ENCODE measurements around the gene PAPOLA. TPM values are rescaled to one million over a fixed set of nuclear protein-coding genes. Genes with fewer than 3 reads are reported as not detected.

PAPOLA gene
- total and polyA plus RNA-seq, 2 of the 4 experiments (the other 2 are of a cell fraction) = 73.8 to 128 TPM

DNA sequence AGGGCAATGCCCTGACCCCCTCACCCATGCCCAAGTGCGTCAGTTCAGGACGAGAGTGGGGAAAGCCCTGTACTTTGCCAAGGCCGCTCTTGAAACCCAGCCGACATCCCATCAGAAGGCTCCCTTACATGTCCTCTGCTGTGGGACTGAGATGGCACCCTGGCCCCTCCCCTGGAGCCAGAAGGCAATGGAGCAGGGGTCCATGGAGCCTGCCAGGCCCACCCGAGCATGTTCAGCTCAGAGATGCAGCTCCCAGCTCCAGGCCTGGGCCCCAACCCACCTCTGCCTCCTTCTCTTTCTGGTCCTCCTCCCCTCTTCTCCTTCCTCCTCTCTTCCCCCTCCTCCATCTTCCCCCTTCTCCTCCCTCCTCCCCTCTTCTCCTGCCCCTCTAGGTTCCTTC is 95.5 kb downstream of the PAPOLA start:
- Histone ChIP-seq H3K4ac (ENCODE audit: low read depth, low read length) (no peak overlapping the region), H4K5ac (ENCODE audit: low read depth, low read length) (no peak overlapping the region), H3K56ac (ENCODE audit: extremely low read depth, insufficient read depth, low read length) (no peak overlapping the region), H2BK120ac (ENCODE audit: low read depth, low read length) (no peak overlapping the region), H3K4me1 (ENCODE audit: control insufficient read depth, insufficient read depth, low read length) (peaks cover 1% of the 10 kb centered on the region; the same call in 1 of the 2 replicates), H3K9me3 (ENCODE audit: control insufficient read depth, insufficient read depth, low read length) (no peaks in the 10 kb centered on the region), H2AFZ (replicated peaks; ENCODE audit: low read length, poor library complexity) (peak overlapping the region; percentile 14), H2BK5ac (ENCODE audit: low read depth, low read length, poor library complexity, severe bottlenecking) (no peak overlapping the region), H4K8ac (ENCODE audit: low read depth in 2 of 2, low read length in 2 of 2) (no peak overlapping the region), H2AK9ac (replicated peaks; ENCODE audit: low read depth, low read length, poor library complexity) (no peak overlapping the region), H2AK5ac (ENCODE audit: low read depth, low read length) (no peak overlapping the region), H3K27ac (ENCODE audit: insufficient read depth, low read length) (no peak overlapping the region), H2BK20ac (ENCODE audit: low read depth, low read length) (no peak overlapping the region), H3K18ac (ENCODE audit: low read depth, low read length) (no peak overlapping the region), H4K20me1 (ENCODE audit: insufficient read depth, low read length) (no peaks in the 10 kb centered on the region), H4K91ac (ENCODE audit: insufficient read depth, low read depth, low read length) (no peak overlapping the region), H3K36me3 (ENCODE audit: control insufficient read depth, insufficient read depth, low read length) (no peaks in the 10 kb centered on the region), H3K23ac (ENCODE audit: low read depth, low read length) (no peak overlapping the region), H3K4me2 (ENCODE audit: low read depth, low read length) (no peak overlapping the region), H3K14ac (replicated peaks; ENCODE audit: low read depth, low read length) (no peak overlapping the region), H2BK15ac (ENCODE audit: low read depth, low read length) (no peak overlapping the region), H3K27me3 (ENCODE audit: control insufficient read depth, insufficient read depth, low read length) (peaks cover 7% of the 10 kb centered on the region; the same call in 1 of the 2 replicates), H3K9ac (ENCODE audit: low read depth, low read length) (no peak overlapping the region), H3K9me1 (ENCODE audit: insufficient read depth, low read length) (no peaks in the 10 kb centered on the region), H3K4me3 (ENCODE audit: insufficient read depth, low read depth, low read length) (no peak overlapping the region), H3K79me1 (ENCODE audit: low read depth in 1 of 2, low read length in 2 of 2) (no peaks in the 10 kb centered on the region)
- in situ Hi-C loops (cut with MboI; ENCODE audit: low sequenced_read_pairs) = no loop called here
- ChIA-PET CTCF (no interaction called here), POLR2A (ENCODE audit: unreplicated experiment) (no interaction called here)
- WGBS, 2 experiments (ENCODE audit: extremely low coverage in 2 of 2, insufficient read length in 1 of 2) = 80% methylated on average over 2 of the region's 5 CpGs; no CpG with 5 or more reads in 1 of the 2 experiments
- no peak for DNase-seq
- ATAC-seq (ENCODE audit: low read depth) = no peak
- no peak for TF ChIP-seq SMC3 (IDR thresholded peaks at IDR 0.05; ENCODE audit: low read depth, low read length)
- no peak for TF ChIP-seq POLR2A (IDR thresholded peaks at IDR 0.05; ENCODE audit: low read depth, low read length)
- TF ChIP-seq BHLHE40 (IDR thresholded peaks at IDR 0.05; ENCODE audit: low read depth, low read length) = no peak
- no peak for TF ChIP-seq RCOR1 (IDR thresholded peaks at IDR 0.05; ENCODE audit: insufficient replicate concordance, low read length)
- TF ChIP-seq NFE2L2 (IDR thresholded peaks at IDR 0.05; ENCODE audit: low read depth, low read length) = no peak
- TF ChIP-seq MAFK (IDR thresholded peaks at IDR 0.05; ENCODE audit: low read depth, low read length) = no peak
- no peak for TF ChIP-seq RFX5 (IDR thresholded peaks at IDR 0.05; ENCODE audit: low read depth, low read length)
- TF ChIP-seq CEBPB (IDR thresholded peaks at IDR 0.05; ENCODE audit: low read depth, low read length) = no peak
- TF ChIP-seq RAD21 (IDR thresholded peaks at IDR 0.05; ENCODE audit: low read length) = no peak
- TF ChIP-seq MAZ (IDR thresholded peaks at IDR 0.05; ENCODE audit: borderline replicate concordance, low read depth, low read length) = no peak
- TF ChIP-seq, protein P1, sequence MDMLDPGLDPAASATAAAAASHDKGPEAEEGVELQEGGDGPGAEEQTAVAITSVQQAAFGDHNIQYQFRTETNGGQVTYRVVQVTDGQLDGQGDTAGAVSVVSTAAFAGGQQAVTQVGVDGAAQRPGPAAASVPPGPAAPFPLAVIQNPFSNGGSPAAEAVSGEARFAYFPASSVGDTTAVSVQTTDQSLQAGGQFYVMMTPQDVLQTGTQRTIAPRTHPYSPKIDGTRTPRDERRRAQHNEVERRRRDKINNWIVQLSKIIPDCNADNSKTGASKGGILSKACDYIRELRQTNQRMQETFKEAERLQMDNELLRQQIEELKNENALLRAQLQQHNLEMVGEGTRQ (IDR thresholded peaks at IDR 0.05; ENCODE audit: low read depth, low read length) = no peak
- dilution Hi-C loops (cut with HindIII; ENCODE audit: low sequenced_read_pairs, unreplicated experiment) = no loop called here
- no TSS peak for BruUV-seq (replicated peaks)
- intact Hi-C loops (cut with micrococcal nuclease) = no loop called here

All from IMR-90 (cell line).